GOT3 (cell line): ENCODE results near the gene OSM.

Experiments
- DNase-seq: peaks from one replicate; lab custom pipeline; 2025; ENCODE audit warnings: mixed read lengths; lab: John Stamatoyannopoulos, UW

The OSM gene

DNA sequence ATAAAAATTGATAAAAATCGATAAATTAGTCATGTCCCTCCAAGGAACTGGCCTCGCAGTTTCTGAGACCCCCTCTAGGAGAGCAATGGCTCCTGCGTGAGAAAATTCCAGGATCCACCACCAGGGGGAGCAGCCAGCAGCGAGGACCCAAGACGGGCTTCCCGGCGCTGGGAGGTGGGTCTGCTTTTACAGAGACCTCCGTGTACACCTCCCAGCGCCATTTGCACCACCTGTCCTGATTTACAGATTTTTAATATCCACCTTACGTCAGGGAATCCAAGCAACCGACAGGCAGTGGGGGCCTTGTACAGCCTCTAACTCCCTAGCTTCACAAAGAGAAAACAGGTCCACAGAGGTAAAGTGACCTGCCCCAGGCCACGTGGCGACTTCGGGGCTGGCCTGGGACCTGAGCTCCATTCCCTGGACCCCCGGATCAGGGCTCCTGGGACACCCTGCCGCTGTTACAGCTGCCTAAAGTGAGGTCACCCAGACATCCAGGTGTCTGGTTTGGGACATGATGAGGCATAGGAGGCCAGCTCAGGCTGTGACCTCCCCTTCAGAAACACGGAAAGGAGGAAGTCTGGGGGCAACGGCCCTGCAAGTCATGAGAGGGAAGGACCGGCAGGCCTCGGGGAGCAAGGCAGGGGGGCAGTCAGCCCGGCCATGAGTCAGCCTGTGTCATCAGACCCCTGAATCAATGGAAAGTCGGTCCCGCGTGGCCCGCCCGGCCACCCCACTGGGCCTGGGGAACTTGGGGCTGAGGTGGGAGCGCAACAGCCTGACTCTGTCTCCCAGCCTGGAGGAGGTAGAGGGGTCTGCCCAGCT, 3.5 kb downstream of the OSM start:
- DNase-seq: no peak

DNA sequence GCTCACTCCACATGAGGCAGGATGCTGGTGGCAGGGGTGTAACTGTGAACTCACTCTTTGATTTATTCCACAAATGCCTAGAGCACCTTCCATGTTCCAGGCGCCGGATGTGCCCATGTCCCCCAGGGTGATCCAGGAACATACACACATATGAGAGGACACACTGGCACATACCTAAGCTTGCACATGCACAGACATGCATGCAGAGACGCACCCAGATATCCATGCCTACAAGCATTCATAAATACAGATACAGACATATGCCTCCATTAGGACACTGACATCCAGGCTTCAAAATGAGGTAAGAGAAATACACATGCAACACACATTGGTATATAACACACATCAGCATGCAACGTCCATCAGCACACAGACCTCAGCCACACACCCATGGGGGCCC, 4.5 kb downstream of the OSM start:
- DNase-seq: no peak

DNA sequence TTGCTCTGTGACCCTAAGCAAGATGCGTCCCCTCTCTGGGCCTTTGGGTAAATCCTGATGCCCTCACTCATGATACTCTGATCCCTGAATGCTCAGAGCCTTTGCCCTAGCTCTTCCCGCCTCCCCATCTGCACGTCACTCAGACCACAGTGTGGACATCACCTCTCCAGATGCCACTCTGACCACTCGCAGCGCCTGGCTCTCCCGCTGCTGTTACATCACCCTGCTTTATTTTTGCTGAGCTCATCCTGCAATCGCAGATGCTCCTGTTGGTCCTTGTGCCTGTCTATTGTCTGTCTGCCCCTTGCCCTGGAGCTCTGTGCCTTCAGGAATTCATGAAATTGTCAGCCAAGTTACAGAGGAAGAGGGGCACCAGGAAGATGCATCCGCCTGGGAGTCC, 5.5 kb downstream of the OSM start:
- DNase-seq: no peak

DNA sequence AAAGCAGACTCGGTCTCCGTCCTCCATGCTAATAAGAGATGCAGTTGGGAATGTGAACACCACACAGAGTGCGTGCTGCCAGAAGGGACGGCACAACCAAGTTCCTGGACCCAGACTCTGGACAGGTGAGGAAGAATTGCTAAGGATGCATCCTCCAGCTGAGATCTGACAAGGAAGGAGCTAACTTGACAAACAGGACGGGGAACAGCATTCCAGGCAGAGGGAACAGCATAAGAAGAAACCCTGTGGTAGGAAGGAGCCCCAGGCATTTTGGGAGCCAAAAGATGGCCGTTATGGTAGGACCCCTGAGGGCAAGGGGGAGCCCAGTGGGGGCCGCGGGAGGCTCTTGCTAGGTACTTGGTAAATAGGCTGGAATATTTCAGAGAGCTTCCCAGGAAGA, 6.0 kb downstream of the OSM start:
- no peak for DNase-seq

DNA sequence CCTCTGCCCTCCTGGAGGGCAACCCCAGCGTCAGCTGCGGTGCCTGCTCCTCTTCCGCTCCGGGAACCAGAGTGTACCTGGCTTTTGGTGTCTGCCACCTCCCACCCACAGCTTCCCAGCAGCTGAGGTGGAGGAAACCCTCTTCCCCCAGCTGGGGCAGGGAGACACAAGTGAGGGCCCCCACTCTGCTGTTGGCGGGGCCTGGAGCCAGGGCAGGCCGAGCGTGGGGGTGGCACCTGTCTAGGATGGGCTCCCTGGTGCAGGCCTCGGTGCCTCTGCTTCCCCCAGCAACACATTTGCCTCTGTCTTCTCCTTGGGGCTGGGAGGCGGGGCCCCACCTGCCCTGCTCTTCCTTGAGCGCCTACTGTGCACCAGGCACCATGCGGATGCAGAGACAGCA, 6.4 kb downstream of the OSM start:
- DNase-seq: no peak

DNA sequence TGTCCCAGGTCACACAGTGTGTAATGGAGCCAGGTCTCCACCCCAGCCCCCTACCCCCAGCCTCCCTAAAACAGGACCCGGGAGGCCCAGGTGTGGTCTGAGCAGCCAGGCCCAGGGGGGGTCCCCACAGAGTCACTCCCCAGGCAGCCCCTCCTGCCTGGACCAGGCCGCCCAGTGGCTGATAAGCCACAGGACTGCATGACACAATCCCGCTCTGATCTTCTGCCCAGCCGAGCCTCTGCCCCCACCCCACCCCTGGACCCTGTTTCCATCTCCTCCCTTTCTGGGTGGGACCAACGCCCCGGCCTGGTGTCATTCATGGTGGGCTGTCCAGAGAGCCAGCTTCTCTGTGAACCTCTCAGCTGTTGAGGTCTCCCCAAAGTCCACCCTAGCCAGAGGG, 12.3 kb downstream of the OSM start:
- DNase-seq: no peak

DNA sequence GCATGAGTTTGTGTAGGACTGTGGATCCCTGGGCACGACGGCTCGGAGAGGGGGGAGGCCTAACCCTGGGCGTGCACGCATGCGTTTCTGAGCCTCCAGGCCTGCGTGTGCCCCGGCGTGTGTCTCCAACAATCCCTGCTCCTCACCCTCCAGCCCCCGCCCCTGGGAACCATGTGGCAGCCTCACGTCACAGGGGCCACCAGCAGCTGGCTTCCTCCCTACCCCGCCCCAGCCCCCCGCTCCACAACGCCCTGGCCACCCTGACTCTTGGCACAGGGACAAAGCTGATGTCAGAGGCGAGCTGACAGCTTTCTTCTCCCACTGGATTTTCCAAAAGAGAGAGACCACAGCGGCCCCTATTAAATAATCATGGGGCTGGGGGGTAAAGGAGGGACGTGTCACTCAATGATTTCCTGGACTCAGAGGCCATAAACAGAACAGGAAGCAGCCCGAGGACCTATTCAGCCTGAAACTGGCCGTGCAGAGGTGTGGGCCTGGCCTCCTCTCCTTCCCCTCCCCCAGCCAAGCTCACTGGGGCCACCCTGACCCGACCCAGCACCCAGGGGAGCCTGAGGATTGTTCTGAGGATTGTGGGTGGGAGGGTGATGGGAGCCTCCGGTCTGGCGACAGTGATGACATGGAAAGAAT, 13.3 kb downstream of the OSM start:
- DNase-seq: no peak

DNA sequence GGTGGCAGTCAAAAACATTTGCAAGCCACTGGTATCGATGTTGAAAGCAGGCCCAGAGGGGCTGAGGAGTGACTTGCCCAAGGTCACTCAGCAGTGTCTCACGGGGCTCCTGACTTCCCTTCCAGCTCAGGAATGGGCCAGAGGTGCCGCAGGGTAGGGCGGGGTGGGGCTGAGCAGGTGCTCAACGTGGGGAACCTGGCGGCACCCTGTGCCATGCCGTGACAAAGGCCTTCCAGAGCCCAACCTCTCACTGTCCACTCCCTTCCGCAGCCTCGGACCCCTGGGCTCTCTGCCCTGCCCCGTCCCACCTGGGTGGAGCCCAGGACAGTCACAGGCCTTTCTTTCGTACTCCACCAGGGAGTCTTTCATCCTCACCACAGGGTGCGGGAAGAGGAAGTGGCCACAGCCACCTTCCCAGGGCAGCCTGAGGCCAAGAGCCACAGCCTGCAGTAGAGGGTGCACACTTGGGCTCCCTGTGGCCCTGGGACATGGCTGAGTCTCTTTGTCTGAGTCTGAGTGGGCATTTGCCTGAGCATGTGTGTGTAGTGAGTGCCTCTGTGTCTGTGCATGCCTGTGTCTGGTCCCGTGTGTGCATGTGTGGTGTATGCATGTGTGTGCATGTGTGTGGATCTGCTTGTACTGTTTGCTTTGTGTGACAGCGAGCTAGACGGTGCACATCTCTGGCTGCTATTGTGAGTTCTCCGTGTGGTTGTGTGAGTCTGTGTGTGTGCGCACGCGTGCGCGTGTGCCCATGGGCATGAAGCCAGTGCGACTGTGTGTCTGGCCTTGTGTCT, 14.0 kb downstream of the OSM start:
- no peak for DNase-seq

DNA sequence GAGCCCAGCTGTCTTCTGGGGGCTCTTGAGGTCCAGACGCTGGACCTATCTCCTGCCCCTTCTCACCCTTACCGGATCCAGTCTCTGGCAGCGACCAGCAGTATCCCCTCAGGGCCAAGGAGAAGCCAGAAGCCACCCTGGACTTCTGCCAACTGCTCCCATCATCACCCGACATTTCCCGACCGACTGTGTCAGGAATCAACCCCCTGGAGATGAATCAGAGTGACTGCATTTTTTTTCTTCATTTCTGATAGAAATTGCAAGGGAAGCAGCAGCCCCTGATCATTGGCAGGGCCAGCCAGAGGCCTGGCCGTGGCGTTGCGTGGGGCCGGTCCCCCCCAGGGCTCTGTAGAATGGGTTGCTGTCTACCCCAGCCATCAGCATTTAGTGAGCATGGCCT, 14.9 kb downstream of the OSM start:
- no peak for DNase-seq

DNA sequence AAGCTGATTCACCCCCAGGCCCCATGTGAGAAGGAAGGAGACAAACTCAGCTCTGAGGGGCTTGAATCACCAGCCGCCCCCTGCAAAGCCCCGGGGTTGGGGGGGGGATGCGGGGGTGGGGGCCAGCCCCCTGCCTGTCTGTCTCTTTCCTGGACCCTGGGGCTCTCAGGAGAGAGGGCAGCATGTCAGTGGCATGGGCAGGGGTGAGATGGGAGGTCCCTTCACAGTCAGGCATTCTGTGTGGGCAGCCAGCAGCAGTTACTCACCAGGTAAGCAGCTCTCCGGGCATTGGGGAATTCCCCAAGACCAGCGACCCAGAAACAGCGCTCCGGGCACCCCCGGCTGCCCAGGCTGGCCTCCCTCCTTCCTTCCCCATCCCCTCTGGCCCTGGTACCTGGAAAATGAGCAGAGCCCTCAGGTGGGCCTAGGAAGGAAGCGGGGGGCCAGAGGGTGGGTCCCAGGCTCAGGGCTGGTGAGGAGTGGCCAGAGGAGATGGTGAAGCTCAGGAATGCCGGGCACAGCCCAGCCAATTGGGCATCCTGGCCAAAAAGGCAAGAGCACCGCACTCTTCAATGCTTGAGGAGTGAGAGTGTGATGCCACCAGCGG, 15.9 kb downstream of the OSM start:
- no peak for DNase-seq

DNA sequence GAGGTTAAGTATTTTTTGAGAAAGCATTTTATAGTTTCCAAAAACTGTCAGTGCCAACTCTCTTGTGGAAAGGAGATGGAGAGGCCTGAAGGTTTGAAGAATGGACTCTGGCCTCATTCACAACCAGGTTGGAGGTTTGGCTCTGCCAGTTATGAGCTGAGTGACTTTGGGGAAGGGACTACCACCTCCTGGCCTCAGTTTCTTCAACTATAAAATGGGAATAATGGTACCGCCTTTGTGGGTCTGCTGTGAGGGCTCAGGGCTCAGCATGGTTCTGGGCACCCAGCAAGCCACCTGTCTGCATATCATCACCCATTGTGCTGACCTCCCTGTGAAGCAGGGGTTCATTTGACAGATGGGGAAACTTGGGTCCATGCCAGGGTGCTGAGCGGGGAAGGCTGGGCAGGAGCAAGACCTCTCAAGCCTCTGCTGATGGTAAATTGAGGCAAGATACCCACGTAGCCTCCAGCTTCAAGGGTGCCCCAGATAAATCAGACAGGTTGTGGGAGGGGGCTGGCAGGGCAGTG, 16.5 kb downstream of the OSM start:
- DNase-seq: no peak

DNA sequence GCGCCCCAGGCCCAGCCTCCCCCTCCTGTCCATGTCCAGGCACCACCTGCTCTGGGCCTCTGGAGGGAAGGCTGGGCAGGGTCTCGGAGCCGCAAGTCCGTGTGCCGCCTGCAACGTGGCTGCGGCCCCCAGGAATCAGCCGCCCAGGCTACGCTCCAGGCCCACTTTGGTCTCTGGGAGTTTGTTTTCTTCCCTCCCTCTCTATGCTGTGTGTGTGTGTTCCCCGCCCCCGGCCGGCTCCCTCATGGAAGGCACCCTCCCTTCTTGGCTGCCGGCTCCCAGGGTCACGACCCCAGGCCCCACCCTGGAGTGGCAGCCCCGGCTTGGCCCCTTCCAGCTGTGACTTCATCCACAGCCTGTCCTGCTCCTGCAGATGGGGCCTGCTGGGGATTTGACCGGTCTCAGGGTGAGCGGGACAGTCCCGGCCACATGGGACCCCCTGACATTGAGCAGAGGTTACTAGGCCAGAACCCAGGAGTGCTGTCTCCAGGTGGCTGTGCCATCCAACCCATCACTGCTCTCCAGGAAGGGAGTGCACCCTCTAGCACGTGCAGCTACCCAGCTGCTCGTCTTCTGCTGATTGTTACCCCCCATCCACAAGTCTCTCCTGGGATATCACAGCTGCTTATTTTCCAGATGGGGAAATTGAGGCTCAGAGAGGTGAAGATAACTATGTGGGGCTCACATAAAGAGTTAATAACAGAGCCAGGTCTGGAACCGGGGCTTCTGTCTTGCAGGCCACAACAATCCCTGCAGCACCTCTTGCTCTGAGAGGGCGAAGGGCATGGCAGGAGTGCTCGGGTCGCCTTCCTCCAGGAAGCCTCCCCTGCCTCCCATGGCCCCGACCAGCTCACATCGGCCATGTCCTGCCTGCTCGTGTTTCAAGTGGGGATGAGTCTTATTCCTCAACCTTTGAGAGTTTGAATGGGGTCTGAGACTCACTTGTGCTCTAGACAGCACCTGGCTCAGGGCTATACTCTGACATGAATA, 17.3 kb downstream of the OSM start:
- DNase-seq: no peak

DNA sequence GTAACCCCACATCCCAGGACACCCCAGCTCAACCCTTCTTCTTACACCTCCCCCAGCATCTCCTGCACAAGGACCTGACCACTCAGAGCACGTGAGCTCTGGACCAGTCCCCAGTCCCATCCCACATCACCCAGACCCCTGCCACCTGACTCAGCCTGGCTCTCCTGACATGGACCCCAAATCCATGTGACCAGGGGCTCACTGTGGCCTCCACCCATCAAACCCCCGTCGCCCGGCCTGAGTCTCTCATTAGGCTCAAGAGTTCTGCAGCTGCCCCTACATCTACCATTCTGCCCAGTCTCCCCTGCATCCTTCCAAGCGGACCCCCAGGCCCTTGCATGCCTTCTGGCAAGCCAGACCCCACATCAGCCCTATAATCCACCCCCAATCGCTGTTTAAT, 18.2 kb downstream of the OSM start:
- DNase-seq: no peak

DNA sequence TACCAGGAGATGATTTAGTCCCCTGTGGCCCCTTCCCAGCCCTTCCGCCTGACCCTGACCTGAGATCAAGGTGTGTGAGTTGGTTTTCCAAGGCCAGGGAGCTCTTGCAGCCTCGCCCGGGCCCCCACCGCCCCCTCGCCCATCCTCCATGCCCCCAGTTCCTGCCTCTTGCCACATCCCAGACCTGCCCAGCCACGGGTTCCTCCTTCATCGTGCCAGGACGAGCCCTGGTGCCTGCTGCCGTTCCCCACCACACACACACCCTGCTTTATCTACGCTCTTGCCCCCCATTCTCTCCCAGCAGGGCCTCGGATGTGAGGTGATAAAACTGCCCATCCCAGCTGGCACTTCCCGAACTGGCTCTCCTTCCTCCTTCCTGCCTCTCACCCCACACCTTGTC, 18.7 kb downstream of the OSM start:
- DNase-seq: no peak

DNA sequence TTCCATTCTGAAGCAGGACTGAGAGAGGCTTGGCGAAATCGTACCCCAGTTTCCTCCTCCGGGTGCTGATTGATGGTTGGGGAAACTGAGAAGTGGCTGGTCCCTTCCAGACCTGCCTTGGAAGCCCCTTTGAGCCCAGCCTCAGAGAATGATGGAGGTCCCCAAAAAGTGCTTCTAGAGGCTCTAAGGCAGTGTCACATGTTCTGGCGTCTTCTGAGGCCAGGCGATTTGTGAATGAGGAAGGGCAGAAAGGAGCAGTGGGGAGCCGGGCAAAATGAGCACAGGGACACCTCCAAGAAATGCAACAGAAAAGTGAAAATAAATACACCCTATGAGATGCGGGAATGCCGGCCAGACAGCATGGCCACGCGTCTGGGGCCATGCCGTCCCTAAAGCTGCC, 19.1 kb downstream of the OSM start:
- DNase-seq: no peak

DNA sequence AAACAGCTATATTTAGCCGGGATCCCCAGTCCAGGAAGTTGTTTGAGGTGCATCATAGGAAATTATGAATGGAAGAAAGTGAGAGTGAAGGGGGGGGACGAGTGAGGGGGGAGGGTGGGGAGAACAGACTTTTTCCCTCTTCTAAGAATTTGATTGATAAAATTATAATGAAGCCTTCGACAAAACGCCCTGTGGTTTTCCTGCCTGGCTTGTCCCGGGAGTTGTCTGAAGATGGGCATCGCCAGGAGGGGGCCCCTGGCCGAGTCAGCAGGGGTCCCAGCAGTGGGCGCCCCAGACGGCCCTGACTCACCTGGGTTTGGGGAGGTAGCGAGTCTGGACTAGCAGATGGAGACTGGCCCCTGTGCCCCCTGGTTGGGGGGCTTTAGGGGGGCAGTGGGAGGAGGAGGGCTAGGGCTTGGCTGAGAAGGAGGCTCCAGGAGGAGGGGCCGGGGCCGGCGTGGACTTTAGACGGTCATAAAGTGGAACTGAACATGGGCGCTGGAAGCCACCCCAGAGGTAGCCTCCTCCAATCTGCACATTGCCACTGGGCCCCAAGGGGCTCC, 19.8 kb downstream of the OSM start:
- DNase-seq: no peak

DNA sequence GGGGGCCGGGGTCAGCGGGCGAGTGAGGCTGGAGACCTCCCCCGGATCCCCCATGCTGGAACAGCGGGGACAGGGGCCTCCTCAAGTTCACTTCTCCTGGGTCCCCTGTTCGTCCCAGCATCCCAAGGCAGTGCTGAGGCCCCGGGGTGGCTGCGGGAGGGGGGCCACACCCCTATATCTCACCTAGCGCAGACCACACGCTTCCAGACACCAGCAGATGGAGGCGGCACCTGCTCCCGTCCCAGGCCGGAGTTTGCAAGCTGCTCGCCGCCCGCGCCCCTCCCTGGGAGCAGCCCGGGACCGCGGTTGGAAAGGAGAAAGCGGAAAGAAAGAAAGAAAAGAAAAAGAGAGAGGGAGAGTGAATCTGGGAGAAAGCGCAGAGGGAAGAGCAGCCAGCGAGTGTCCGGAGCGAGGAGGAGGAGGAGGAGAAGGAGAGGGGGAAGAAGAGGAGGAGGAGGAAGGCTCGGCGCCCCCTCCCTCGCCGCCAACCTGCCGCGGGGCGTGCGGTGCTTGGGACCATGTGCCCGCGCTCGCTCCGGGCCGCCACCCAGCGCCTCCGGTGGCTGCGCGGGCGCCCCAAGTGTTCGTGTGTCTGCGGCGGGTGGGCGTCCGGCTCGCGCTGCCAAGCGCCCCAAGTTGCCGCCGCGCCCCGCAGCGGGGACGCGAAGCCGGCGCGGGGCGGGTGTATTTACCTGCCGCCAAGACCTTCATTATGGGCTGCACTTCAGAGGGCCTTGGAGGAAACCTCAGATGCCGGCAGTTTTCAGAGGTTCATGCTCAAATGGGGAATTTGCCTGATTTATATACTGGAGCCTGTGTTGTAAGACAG, 20.5 kb downstream of the OSM start, which contains the start of gene LIF:
Gene LIF, minus strand, starts transcription at position 775 of the 829 bp plus-strand sequence. Its CDS starts 64 bp downstream, at position 711.
- no peak for DNase-seq

DNA sequence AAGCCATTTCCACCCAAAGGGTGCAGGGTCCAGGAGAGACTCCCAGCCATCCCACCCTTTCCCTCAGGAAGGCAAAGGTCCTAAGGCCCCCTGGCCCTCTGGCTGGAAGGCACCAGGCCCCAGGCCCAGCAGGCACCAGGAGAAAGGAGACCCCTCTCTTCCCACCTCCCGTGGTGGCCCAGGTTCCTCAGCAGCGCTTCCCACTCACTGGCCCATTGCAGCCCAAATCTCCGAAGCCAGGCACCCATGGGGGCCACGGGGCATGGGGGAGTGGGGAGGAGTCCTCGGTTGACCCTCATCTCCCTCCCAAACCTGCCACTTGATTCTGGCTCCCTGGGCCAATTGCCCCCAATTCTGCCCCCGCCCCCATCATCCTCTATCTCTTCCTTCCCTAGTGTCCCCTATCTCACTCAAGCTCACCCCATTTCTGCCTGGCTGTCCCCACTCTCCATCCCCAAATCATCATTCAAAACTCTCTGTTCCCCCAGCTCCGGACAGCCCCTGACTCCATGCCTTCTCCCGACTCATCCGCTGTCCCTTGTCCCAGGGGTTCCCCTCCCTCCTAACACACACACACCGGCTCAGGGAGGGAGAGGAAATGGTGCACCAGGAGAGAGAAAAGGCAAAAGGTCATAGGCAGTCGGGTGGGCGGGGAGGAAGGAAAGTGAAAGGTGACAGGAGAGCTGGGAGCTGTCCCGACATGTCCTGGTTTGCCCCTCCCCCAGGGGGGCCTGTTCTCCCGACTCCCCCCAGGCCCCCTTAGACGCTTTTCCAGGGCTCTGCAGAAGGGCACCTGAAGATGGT, 21.3 kb downstream of the OSM start:
- DNase-seq: no peak

DNA sequence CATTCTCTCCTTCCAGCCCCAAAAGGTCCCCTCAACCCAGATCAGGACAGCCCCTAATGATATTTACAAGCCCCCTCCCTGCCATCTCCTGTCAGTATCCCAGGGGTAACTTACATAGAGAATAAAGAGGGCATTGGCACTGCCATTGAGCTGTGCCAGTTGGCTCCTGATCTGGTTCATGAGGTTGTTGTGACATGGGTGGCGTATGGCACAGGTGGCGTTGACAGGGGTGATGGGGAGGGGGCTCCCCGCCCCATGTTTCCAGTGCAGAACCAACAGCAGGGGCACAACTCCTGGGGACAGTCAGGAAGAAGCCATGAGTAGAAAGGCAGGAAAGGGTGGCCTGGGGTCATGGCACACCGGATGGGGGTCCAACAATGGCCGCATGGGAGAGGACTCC, 22.0 kb downstream of the OSM start:
- DNase-seq: no peak
